SK-N-SH treated with all-trans-retinoic acid at 6 μM for 48 hours (cell line): ENCODE measurements around the gene FGF13.

Experiments used
- ATAC-seq: fragments of 200-7000 bp; cut with Tn5 transposase; 3 replicates; pipeline ENCODE4 v1.9.1; 2020; ENCODE audit warnings: mild to moderate bottlenecking, moderate library complexity
- ARNTL ChIP-seq: fragments of 450-650 bp; formaldehyde crosslinking; IDR thresholded peaks from 2 replicates; pipeline ENCODE4 v1.5.0; 2020; ENCODE audit warnings: low read depth, mild to moderate bottlenecking, moderate library complexity, borderline replicate concordance
- CREB5 ChIP-seq: fragments of 250-450 bp; sonication (Bioruptor Pico); IDR thresholded peaks from 2 replicates; pipeline ENCODE4 v1.5.1; 2020; ENCODE audit warnings: low read depth, mild to moderate bottlenecking, moderate library complexity
- CSDC2 ChIP-seq: fragments of 250-450 bp; sonication (Bioruptor Pico); IDR thresholded peaks from 2 replicates; pipeline ENCODE4 v1.5.0; 2020; ENCODE audit warnings: mild to moderate bottlenecking, moderate library complexity
- CSRNP3 ChIP-seq: fragments of 250-450 bp; sonication (Bioruptor Pico); IDR thresholded peaks from 2 replicates; pipeline ENCODE4 v1.5.1; 2021; ENCODE audit warnings: mild to moderate bottlenecking, moderate library complexity
- ESRRG ChIP-seq: fragments of 250-450 bp; sonication (Bioruptor Pico); IDR thresholded peaks from 2 replicates; pipeline ENCODE4 v1.6.1; 2021; ENCODE audit warnings: mild to moderate bottlenecking
- GLIS3 ChIP-seq: fragments of 250-450 bp; sonication (Bioruptor Pico); IDR thresholded peaks from 2 replicates; pipeline ENCODE4 v1.5.0; 2020; ENCODE audit warnings: mild to moderate bottlenecking, moderate library complexity
- ISL1 ChIP-seq: fragments of 250-450 bp; sonication (Bioruptor Pico); IDR thresholded peaks from 2 replicates; pipeline ENCODE4 v2.1.2; 2022; ENCODE audit warnings: mild to moderate bottlenecking, moderate library complexity
- OSR1 ChIP-seq: fragments of 250-450 bp; sonication (Bioruptor Pico); IDR thresholded peaks from 2 replicates; pipeline ENCODE4 v1.8.0; 2022; ENCODE audit warnings: moderate library complexity, mild to moderate bottlenecking, inconsistent platforms
- PATZ1 ChIP-seq: fragments of 250-450 bp; sonication (Bioruptor Pico); IDR thresholded peaks from 2 replicates; pipeline ENCODE4 v1.8.0; 2020; ENCODE audit warnings: mild to moderate bottlenecking, moderate library complexity, borderline replicate concordance
- PPARA ChIP-seq: fragments of 250-450 bp; sonication (Bioruptor Pico); IDR thresholded peaks from 2 replicates; pipeline ENCODE4 v1.5.0; 2020; ENCODE audit warnings: mild to moderate bottlenecking, borderline replicate concordance
- RARB ChIP-seq: fragments of 250-450 bp; sonication (Bioruptor Pico); IDR thresholded peaks from 2 replicates; pipeline ENCODE4 v1.8.0; 2021; ENCODE audit warnings: mild to moderate bottlenecking, moderate library complexity
- SNAI2 ChIP-seq: fragments of 250-450 bp; sonication (Bioruptor Pico); IDR thresholded peaks from 2 replicates; pipeline ENCODE4 v1.5.0; 2020; ENCODE audit warnings: mild to moderate bottlenecking, moderate library complexity
- TOX ChIP-seq: fragments of 250-450 bp; sonication (Bioruptor Pico); IDR thresholded peaks from 2 replicates; pipeline ENCODE4 v1.8.0; 2021; ENCODE audit warnings: mild to moderate bottlenecking, moderate library complexity, borderline replicate concordance
- TSHZ2 ChIP-seq: fragments of 250-450 bp; sonication (Bioruptor Pico); IDR thresholded peaks from 2 replicates; pipeline ENCODE4 v1.5.0; 2020; ENCODE audit warnings: mild to moderate bottlenecking, moderate library complexity
- ZC3H10 ChIP-seq: fragments of 250-450 bp; sonication (Bioruptor Pico); IDR thresholded peaks from 2 replicates; pipeline ENCODE4 v1.5.1; 2021; ENCODE audit warnings: mild to moderate bottlenecking, moderate library complexity
- ZFP3 ChIP-seq: fragments of 250-450 bp; sonication (Bioruptor Pico); IDR thresholded peaks from 2 replicates; pipeline ENCODE4 v1.5.0; 2020; ENCODE audit warnings: mild to moderate bottlenecking, moderate library complexity
- ZFP30 ChIP-seq: fragments of 450-650 bp; formaldehyde crosslinking; IDR thresholded peaks from 2 replicates; pipeline ENCODE4 v1.5.0; 2022; ENCODE audit warnings: mild to moderate bottlenecking, moderate library complexity
- ZNF70 ChIP-seq: fragments of 450-650 bp; formaldehyde crosslinking; IDR thresholded peaks from 2 replicates; pipeline ENCODE4 v1.5.0; 2020; ENCODE audit warnings: mild to moderate bottlenecking, moderate library complexity
- ZNF8 ChIP-seq: fragments of 450-650 bp; formaldehyde crosslinking; IDR thresholded peaks from 2 replicates; pipeline ENCODE4 v1.5.0; 2020; ENCODE audit warnings: mild to moderate bottlenecking, moderate library complexity
- TF ChIP-seq, protein P1 (sequence below): fragments of 250-450 bp; sonication (Bioruptor Pico); IDR thresholded peaks from 2 replicates; pipeline ENCODE4 v1.8.0; 2021; ENCODE audit warnings: low read depth, mild to moderate bottlenecking, moderate library complexity, borderline replicate concordance

FGF13 gene

DNA sequence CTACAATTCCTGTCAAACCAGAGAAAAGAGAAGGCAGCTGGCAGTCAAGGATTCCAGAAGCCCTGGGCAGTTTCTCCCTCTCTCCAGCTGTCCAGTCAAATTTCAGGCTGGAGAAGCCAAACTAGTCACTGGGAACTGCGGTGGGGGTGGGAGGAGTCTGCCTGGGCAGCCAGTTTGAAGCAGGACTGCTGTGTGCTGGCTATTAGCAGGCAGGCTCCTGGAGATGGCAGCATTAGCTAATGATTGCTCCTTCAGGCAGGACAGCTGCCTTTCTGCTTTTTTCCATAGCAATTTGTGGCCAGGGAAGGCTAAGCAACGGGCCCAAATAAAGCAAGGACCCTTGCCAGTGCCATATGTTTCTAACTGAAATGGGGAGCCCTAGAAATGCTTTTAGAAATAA, 44.7 kb upstream of the FGF13 start:
- TF ChIP-seq ZNF8 (CRISPR knock-in tag) (no peak), TOX (CRISPR knock-in tag) (no peak), ZFP30 (CRISPR knock-in tag) (no peak), ESRRG (CRISPR knock-in tag) (no peak), SNAI2 (no peak), OSR1 (CRISPR knock-in tag) (no peak)
- no peak for ATAC-seq

DNA sequence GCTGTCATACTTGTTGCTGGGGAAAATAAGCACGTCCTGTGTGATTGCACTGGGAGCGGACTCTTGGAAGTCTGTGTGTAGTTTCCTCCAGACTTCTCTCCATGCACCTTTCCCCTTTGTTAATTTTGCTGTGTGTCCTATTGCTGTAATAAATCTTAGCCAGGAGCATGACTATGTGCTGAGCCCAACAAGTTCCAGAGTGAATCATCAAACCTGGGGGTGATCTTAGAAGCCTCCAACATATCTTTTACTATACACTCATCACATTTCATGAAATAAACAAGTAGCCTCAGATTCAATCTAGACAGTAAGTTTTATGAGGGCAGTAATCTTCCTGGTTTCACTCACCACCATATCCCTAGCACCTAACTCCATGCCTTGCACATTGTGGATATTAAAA, 43.3 kb upstream of the FGF13 start:
- no peak for TF ChIP-seq GLIS3 (CRISPR knock-in tag)
- TF ChIP-seq TOX (CRISPR knock-in tag) = no peak
- TF ChIP-seq RARB (CRISPR knock-in tag) = no peak
- TF ChIP-seq OSR1 (CRISPR knock-in tag) = no peak
- TF ChIP-seq ZNF8 (CRISPR knock-in tag) = no peak
- TF ChIP-seq ESRRG (CRISPR knock-in tag) = no peak
- TF ChIP-seq ZNF70 (CRISPR knock-in tag) = no peak
- TF ChIP-seq ZC3H10 (CRISPR knock-in tag) = no peak
- TF ChIP-seq CREB5 (CRISPR knock-in tag) = no peak
- no peak for TF ChIP-seq PATZ1 (CRISPR knock-in tag)
- TF ChIP-seq, protein P1, sequence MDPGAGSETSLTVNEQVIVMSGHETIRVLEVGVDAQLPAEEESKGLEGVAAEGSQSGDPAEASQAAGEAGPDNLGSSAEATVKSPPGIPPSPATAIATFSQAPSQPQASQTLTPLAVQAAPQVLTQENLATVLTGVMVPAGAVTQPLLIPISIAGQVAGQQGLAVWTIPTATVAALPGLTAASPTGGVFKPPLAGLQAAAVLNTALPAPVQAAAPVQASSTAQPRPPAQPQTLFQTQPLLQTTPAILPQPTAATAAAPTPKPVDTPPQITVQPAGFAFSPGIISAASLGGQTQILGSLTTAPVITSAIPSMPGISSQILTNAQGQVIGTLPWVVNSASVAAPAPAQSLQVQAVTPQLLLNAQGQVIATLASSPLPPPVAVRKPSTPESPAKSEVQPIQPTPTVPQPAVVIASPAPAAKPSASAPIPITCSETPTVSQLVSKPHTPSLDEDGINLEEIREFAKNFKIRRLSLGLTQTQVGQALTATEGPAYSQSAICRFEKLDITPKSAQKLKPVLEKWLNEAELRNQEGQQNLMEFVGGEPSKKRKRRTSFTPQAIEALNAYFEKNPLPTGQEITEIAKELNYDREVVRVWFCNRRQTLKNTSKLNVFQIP (CRISPR knock-in tag) = no peak
- TF ChIP-seq ISL1 (CRISPR knock-in tag) = no peak
- TF ChIP-seq SNAI2 = no peak
- no peak for TF ChIP-seq TSHZ2 (CRISPR knock-in tag)
- no peak for TF ChIP-seq PPARA (CRISPR knock-in tag)
- TF ChIP-seq, all 23 proteins: peak for 0
- ATAC-seq = no peak

DNA sequence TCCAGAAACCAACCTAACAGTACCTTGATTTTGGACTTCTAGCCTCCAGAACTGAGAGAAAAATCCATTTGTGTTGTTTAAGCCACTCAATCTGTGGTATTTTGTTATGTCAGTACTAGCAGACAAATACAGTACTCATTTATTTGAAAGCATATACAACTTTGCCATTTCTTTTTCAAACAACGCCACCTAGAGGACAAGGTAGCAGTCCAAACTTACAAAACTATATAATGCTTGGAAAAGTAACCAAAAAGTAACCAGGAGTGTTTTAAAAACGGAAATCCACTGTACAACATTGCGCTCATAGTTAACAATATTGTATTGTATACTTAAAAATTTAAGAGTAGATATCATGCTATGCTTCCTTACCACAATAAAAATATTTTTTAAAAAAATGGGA, 37.0 kb upstream of the FGF13 start:
- ATAC-seq = peak; percentile 51; the same call in 1 of the 3 replicates
- TF ChIP-seq TSHZ2 (CRISPR knock-in tag) (no peak), CSDC2 (CRISPR knock-in tag) (no peak), ARNTL (CRISPR knock-in tag) (no peak), ZNF70 (CRISPR knock-in tag) (no peak), GLIS3 (CRISPR knock-in tag) (no peak), ZC3H10 (CRISPR knock-in tag) (no peak), PPARA (CRISPR knock-in tag) (no peak), ZFP3 (CRISPR knock-in tag) (no peak), CSRNP3 (CRISPR knock-in tag) (no peak), ZFP30 (CRISPR knock-in tag) (no peak)
- TF ChIP-seq, protein P1 (CRISPR knock-in tag) = no peak
- TF ChIP-seq, all 23 proteins: peak for 0
